GDM1 (cell line): ENCODE results near the gene ANHX.

Source experiments
- DNase-seq: peaks from one replicate; lab custom pipeline; 2025; lab: John Stamatoyannopoulos, UW

The ANHX gene

GRCh38 chr12:133203344-133204263 lies 32.1 kb downstream of the ANHX start:
- DNase-seq = no peak

DNA sequence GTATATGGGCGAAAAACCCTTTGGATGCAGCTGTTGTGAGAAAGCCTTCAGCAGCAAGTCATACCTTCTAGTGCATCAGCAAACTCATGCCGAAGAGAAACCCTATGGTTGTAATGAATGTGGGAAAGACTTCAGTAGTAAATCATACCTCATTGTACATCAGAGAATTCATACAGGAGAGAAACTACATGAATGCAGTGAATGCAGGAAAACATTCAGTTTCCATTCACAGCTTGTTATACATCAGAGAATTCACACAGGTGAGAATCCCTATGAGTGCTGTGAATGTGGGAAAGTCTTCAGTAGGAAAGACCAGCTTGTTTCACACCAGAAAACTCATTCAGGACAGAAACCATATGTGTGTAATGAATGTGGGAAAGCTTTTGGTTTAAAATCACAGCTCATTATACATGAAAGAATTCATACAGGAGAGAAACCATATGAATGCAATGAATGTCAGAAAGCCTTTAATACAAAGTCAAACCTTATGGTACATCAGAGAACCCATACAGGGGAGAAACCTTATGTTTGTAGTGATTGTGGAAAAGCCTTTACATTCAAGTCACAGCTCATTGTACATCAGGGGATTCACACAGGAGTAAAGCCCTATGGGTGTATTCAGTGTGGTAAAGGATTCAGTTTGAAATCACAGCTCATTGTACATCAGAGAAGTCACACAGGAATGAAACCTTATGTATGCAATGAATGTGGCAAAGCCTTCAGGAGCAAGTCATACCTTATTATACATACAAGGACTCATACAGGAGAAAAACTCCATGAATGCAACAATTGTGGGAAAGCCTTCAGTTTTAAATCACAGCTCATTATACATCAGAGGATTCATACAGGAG lies 33.0 kb downstream of the ANHX start:
- DNase-seq = no peak

- DNase-seq = no peak
These were observed 33.8 kb downstream of the ANHX start for GRCh38 chr12:133201888-133202287.

GRCh38 chr12:133192847-133193246 lies 42.8 kb downstream of the ANHX start:
- no peak for DNase-seq

- no peak for DNase-seq
These were observed 45.5 kb downstream of the ANHX start for GRCh38 chr12:133190176-133190575.

- peak; percentile 84 for DNase-seq
These were observed 54.3 kb downstream of the ANHX start, which contains the start of gene ZNF268 for GRCh38 chr12:133181238-133181959. Gene ZNF268, plus strand, starts transcription at chr12:133181495. Its CDS starts 503 bp downstream, at chr12:133181998.

DNA sequence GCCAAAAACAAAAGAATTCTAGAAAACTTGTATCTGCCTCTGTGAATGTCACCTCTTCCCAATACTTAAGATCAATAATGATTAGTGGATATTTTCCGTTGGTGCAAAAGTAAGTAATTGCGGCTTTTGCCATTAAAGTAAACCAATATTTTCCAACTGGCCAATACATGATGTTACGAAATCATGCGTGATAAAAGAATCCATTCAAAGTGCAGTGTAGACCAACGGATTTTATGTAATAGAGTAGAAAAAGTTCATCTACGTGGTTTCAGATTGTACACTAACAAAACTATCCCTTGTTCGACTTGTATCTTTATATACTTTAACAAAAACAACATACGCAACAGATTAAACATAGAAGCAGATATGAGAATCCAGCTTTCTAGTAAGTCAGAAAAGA lies 55.0 kb downstream of the ANHX start:
- DNase-seq = no peak

- DNase-seq = no peak
These were observed 60.8 kb downstream of the ANHX start for GRCh38 chr12:133174901-133175300.

GRCh38 chr12:133172491-133172890 lies 63.2 kb downstream of the ANHX start:
- no peak for DNase-seq
